ENCODE data around the gene ELF5.

DNA sequence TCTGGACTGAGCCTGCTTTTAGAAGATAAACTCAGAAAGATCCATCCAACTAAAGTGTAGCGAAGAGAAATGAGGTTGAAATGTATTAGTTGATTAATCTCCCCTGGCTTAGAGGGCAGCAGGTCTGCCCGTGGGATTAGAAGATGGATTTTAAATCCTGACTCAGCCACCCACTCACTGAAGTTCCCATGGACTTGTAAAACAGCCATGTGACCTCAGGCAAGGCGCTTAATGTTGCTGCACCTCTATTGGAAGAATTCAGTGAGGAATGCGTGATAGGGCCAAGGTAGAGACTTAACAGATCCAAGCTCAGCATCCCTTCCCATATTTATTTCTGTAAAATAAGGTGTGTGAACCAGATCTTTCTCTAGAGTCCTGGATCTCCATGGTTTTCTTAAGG is 45.1 kb upstream of the ELF5 start:
- TF ChIP-seq, protein P1, sequence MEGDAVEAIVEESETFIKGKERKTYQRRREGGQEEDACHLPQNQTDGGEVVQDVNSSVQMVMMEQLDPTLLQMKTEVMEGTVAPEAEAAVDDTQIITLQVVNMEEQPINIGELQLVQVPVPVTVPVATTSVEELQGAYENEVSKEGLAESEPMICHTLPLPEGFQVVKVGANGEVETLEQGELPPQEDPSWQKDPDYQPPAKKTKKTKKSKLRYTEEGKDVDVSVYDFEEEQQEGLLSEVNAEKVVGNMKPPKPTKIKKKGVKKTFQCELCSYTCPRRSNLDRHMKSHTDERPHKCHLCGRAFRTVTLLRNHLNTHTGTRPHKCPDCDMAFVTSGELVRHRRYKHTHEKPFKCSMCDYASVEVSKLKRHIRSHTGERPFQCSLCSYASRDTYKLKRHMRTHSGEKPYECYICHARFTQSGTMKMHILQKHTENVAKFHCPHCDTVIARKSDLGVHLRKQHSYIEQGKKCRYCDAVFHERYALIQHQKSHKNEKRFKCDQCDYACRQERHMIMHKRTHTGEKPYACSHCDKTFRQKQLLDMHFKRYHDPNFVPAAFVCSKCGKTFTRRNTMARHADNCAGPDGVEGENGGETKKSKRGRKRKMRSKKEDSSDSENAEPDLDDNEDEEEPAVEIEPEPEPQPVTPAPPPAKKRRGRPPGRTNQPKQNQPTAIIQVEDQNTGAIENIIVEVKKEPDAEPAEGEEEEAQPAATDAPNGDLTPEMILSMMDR (IDR thresholded peaks at IDR 0.05; ENCODE audit: low read depth, low read length): no peak
- TF ChIP-seq, protein P2, sequence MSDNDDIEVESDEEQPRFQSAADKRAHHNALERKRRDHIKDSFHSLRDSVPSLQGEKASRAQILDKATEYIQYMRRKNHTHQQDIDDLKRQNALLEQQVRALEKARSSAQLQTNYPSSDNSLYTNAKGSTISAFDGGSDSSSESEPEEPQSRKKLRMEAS (IDR thresholded peaks at IDR 0.05; ENCODE audit: low read depth, low read length): no peak
- no peak for TF ChIP-seq POLR2A (IDR thresholded peaks at IDR 0.05; ENCODE audit: extremely low read depth, insufficient read length)

Data from NB4 (cell line).